Stimulated activated CD8-positive, alpha-beta memory T cell treated with anti-CD3 and anti-CD28 coated beads, Interleukin-15, amount 100 ng/mL, for 48 hours (primary cell): Measurements from ENCODE around the gene PDCD11.
"Not testable (repeated sequence)": the region's sequence is repeated elsewhere in the genome, so short reads cannot be mapped to it uniquely, and the experiment has no call there.

Source experiments
- DNase-seq, 2 donors: peaks; one replicate each; pipeline ENCODE4 v3.0.0-alpha.2; 2020; ENCODE audit warnings: low read depth in 2 of 2

PDCD11 gene, protein sequence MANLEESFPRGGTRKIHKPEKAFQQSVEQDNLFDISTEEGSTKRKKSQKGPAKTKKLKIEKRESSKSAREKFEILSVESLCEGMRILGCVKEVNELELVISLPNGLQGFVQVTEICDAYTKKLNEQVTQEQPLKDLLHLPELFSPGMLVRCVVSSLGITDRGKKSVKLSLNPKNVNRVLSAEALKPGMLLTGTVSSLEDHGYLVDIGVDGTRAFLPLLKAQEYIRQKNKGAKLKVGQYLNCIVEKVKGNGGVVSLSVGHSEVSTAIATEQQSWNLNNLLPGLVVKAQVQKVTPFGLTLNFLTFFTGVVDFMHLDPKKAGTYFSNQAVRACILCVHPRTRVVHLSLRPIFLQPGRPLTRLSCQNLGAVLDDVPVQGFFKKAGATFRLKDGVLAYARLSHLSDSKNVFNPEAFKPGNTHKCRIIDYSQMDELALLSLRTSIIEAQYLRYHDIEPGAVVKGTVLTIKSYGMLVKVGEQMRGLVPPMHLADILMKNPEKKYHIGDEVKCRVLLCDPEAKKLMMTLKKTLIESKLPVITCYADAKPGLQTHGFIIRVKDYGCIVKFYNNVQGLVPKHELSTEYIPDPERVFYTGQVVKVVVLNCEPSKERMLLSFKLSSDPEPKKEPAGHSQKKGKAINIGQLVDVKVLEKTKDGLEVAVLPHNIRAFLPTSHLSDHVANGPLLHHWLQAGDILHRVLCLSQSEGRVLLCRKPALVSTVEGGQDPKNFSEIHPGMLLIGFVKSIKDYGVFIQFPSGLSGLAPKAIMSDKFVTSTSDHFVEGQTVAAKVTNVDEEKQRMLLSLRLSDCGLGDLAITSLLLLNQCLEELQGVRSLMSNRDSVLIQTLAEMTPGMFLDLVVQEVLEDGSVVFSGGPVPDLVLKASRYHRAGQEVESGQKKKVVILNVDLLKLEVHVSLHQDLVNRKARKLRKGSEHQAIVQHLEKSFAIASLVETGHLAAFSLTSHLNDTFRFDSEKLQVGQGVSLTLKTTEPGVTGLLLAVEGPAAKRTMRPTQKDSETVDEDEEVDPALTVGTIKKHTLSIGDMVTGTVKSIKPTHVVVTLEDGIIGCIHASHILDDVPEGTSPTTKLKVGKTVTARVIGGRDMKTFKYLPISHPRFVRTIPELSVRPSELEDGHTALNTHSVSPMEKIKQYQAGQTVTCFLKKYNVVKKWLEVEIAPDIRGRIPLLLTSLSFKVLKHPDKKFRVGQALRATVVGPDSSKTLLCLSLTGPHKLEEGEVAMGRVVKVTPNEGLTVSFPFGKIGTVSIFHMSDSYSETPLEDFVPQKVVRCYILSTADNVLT (N-terminal part only)

DNA sequence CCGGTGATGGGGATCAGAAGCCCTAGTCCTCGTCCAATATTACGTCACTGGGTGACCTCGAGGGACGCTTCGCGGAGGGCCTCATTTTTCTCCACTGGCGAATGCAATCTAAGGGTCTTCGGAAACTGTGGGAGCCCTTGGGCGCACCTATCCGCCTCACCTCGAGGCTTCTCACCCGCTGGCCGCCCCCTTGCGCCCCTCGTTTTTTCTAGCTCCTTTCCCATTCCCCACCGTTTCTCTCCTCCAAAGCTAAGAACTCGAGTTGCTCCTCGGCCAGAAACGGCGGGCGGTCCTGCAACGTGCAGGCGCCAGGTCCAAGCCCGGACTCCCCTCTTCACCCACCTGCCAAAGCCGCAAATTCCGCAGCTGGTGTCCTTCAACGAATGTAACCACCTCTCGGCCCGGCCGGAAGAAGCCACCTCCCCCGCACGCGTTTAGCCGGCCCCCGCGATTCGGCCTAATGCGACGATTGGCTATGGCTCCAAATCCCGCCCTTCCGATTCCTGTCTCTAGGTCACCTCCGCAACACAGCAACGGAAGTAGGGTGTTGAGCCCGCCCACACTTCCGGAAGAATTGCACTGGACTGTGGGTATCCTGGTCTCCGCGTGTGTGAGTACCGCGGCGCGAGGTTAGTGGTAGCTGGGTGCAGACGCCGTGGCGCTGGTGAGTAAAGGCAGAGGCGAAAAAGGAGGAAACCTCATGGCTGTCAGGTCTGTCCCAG, at the start of gene PDCD11, which contains the start of gene ATP5MK:
Gene PDCD11 (plus strand): TSS at position 560 of the 722 bp plus-strand sequence. CDS start 1,801 bp downstream, outside the sequence.
Gene ATP5MK (minus strand): TSS at position 409 of the 722 bp plus-strand sequence. CDS start 4,018 bp downstream, outside the sequence.
- DNase-seq = peak; percentile 95 to 96

DNA sequence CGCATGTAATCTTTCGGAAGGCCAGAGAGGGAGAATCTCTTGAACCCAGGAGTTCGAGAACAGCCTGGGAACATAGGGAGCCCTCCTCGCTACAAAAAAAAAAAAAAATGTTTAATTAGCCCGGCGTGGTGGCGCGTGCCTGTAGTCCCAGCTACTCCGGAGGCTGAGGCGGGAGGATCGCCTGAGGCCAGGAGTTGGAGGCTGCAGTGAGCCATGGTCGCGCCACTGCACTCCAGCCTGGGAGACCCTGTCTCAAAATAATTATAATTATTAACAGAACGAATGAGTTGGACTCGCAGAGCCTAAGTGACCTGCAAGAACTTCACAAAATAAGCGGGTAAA, 46.3 kb upstream of the PDCD11 start:
- DNase-seq = no peak

DNA sequence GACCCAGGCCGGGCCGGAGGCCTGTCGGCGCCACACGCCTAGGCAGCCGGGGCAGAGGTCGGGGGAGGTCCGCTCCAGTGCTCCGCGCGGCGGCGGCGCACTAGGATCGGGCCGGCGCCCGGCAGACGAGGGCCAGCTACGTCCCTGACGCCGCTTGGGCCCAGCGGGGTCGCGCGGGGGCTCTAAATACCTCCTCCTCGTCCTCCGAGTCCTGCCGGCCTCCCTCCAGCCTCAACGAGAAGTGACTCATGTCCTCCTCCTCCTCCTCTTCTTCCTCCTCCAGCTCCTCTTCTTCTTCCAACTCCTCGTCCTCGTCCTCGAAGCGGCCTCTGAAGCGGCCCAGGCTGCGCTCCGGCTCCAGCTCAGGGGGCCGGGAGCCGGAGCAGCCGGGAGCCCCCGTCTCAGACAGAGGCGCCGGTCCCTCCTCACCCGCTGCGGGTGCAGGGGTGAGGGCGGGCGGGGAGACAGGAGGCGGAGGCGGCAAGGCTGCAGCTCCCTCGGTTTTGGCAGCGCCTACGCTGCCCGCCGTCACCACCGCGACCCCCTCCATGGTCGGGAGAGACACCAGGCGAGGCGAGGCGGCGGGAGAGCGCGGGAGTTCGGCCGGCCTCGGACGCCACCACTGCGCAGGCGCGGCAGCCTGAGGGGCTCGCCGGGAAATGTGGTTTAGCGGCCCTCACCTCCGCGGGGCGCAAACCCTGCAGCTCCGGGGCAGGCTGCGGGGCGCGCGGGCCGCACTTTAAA, 45.7 kb upstream of the PDCD11 start, which contains the start of gene PCGF6:
Gene PCGF6 (minus strand): TSS at position 624 of the 744 bp plus-strand sequence. CDS start 74 bp downstream, at position 550.
- DNase-seq = peak; percentile 75

DNA sequence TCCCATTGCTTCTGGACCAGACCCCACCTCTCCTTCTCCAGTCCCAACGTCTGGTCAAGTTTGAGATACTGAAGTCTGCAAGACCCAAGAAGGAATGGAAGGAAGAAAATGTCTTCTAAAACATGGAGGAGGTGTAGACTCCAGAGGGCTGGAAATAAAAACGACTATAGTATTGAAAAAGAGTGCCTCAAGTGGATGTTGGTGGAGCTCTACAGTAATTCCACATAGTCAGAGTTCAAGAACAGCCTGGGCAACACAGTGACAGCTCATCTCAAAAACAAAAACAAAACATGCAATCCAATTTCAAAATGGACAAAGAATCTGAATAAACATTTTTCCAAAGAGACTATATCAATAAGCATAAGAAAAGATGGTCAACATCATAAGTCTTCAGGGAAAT, 43.1 kb upstream of the PDCD11 start:
- no peak for DNase-seq

DNA sequence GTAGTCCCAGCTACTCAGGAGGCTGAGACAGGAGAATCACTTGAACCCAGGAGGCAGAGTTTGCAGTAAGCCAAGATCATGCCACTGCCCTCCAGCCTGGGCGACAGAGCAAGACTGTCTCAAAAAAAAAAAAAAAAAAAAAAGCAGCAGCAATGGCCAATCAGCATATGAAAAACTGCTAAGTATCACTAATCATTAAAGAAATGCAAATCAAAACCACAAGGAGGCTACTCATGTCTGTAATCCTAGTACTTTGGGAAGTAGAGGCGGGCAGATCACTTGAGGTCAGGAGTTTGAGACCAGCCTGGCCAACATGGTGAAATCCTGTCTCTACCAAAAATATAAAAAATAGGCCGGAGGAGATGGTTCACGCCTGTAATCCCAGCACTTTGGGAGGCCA, 41.9 kb upstream of the PDCD11 start:
- not testable (repeated sequence) for DNase-seq

DNA sequence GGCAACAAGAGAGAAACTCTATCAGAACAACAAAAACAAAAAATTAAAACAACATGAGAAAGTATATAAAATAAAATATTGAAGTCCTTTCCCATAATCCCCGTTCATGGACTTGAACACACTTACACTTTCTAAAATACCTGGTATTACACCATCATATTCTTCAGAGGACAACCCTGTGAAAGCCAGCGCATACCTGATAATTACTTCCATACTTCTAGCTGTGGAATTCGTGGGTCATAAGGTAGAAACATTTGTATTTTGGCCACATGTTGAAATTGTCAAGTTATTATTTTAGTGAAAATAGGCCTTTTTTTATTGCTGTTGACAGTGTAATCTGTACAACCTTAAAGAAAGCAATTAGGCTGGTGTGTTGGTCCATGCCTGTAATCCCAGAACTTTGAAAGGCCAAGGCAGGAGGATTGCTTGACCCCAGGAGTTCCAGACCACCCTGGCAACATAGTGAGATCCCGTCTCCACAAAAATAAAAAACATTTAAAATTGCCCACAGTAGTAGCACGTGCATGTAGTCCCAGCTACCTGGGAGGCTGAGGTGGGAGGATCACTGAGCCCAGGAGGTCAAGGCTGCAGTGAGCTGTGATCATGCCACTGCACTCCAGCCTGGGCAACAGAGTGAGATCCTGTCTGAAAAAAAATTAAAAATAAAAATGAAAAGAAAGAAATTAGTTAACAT, 40.4 kb upstream of the PDCD11 start:
- DNase-seq = no peak

DNA sequence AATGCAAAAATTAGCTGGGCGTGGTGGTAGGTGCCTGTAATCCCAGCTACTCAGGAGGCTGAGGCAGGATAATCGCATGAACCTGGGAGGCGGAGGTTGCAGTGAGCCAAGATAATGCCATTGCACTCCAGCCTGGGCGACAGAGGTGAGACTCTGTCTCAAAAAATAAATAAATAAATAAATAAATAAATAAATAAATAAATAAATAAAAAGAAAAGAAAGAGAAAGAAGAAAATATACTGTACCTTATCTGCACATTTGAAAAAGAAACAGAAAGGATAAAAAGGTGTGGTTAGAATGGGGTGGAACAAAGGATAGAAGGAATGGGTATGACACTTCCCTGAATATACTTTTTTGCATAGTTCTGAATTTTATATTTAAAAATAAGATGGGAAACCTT, 36.9 kb upstream of the PDCD11 start:
- not testable (repeated sequence) for DNase-seq

DNA sequence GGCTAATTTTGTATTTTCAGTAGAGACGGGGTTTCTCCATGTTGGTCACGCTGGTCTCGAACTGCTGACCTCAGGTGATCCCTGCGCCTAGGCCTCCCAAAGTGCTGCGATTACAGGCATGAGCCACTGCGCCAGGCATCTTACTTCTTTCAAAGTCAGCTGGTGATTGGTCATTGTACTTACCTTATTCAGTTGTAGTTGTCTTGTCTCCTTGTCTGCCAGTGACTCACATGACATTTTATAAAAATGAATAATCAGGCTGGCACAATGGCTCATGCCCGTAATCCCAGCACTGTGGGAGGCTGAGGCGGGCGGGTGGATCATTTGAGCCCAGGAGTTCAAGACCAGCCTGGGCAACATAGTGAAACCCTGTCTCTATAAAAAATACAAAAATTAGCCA, 35.6 kb upstream of the PDCD11 start:
- DNase-seq = not testable (repeated sequence)

DNA sequence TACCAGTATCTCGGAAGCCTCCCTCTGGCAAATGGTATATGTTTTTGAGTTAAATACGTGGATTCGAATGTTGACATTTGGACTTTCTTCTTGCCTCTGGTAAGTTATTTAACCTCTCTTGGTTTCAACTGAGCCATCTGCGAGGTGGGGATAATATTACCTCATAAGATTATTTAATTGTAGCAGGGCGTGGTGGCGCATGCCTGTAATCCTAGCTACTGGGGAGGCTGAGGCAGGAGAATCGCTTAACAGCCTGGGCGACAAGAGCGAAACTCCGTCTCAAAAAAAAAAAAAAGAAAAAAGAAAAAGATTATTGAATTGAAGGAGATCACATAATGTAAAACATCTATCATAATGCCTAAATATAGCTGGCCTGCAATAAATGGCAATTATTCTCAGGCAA, 29.0 kb upstream of the PDCD11 start:
- DNase-seq = no peak

DNA sequence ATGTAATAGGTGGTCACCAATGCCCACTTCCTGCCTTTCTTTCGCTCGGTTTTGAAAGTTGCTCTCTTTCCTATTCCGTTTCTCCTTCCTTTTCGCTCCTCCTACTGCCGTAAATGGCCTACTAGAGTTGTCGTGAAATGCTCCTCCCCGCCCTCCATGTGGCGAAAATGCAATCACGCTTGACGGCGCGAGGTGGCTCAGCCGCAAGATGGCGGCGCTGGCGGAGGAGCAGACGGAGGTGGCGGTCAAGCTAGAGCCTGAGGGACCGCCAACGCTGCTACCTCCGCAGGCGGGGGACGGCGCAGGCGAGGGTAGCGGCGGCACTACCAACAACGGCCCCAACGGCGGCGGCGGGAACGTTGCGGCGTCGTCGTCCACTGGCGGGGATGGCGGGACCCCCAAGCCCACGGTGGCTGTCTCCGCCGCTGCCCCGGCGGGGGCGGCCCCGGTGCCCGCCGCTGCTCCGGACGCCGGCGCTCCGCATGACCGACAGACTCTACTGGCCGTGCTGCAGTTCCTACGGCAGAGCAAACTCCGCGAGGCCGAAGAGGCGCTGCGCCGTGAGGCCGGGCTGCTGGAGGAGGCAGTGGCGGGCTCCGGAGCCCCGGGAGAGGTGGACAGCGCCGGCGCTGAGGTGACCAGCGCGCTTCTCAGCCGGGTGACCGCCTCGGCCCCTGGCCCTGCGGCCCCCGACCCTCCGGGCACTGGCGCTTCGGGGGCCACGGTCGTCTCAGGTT, 28.5 kb upstream of the PDCD11 start, which contains the start of gene TAF5:
Gene TAF5 (plus strand): TSS at position 195 of the 737 bp plus-strand sequence. CDS start 14 bp downstream, at position 209.
- peak; percentile 85 to 88 for DNase-seq

DNA sequence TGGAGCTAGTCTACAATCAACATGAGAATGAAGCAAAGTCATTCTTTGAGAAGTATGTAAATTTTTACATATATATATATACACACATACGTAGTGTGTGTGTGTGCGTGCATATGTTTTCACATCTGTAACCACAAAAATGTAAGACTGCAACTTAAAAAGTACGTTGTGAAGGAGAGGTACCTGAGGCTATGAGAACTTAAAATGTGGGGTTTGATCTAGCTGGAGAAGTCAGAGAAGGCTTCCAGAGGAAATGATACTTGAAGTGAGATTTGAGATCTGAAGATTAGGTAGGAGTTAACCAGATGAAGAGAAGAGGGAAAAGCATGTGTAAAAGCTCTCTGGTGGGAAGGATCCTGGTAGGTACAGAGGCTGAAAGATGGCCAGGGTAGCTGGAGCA, 22.9 kb upstream of the PDCD11 start:
- DNase-seq = no peak

DNA sequence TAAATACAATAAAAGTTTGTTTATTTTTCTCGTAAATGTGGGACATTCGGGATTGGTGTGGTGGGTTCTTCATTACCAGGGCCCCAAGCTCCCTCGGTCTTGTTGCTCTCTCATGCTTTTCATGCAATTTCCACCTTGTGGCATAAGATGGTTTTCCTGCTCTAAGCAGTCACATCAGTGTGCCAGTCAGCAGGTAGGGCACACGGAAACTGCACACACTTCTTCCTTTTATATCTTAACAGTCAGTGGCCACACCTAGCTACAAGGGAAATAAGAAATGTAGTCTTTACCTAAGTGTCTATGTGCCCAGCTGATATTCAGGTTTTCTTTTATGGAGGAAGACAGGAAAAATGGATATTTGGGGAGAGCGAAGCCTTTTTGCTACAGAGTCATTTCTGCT, 22.2 kb upstream of the PDCD11 start:
- DNase-seq = no peak

DNA sequence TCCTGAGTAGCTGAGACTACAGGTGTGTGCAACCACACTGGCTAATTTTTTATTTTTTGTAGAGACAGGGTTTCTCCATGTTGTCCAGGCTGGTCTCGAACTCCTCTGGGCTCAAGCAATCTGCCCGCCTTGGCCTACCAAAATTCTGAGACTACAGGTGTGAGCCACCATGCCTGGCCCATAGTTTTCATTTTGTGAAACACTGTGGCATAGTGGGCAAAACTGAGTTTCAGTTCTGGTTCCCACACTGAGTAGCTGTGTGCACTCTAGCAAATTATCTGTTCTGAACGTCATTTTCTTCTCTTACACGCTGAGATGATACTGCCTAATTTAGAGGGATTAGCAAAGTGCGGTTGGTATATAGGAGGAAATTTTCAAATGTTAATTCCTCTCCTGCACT, 13.7 kb upstream of the PDCD11 start:
- no peak for DNase-seq

DNA sequence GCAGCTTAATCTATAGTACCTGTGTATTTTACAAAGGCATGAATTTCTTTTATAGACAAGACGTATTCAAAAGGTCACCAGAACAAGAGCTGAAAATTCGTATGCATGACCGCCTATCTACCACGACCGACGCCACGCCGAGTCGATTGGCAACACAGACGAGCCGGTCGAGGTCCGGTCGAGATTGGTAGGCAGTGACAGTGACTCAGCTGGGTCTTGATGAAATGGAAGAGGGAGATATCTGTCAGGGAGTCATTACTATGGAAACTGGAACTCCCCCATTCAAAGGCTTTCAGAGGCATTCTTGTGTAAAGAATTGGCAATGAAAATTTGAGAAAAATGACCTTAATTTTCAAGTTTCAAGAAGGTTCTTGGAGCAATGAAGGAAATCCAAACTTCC, 2.2 kb upstream of the PDCD11 start:
- DNase-seq = no peak

DNA sequence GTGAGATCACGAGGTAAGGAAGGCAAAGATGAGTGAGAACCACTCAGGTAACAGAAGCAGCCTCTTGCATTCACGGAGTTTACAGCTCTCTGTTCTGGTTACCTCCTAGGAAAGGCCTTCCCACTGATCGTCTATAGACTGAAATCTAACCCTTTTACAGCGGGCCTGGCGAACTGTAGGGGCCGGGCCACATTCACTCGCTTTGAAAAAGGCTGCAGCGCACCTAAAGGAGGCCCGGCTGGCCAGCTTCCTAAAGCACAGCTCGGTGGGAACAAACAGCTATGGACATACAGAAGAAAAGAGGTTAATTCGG, 716 bp upstream of the PDCD11 start:
- no peak for DNase-seq

DNA sequence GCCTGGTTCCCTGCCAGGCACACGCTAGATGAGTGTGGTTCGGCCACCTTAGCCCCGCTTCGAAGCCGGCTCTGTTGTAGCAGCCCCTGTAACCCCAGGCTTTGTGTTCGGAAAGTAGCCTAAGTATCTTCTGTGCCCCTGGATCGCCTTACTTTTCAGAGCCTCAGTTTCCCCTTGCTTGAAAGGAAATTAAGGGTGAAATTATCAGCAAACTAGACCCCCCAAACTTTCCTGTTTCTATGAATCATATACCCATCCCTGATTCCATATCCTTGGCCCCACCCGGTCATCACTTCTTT, 312 bp downstream of the PDCD11 start:
- no peak for DNase-seq

DNA sequence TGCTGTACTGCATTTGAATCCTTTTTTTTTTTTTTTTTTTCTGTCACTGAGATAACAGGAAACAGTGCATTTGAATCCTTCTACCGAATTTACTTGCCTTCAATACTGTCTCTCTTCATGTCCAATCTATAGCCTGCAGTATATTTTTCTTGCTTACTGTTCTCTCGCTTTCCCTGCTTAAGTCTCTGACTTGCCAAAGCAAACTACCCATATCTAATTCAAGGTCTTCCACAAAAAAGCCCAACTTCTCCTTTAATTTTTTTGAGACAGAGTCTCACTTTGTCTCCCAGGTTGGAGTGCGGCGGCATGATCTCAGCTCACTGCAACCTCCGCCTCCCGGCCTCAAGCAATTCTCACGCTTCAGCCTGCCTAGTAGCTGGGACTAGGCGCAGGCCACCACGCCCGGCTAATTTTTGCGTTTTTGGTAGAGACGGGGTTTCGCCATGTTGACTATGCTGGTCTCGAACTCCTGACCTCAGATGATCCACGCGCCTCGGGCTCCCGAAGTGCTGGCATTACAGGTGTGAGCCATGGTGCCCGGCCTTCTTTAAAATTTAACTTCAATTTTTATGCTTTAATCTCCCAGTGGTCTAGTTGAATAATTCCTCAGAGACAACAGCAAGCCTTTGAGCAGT, 882 bp downstream of the PDCD11 start:
- DNase-seq = no peak

DNA sequence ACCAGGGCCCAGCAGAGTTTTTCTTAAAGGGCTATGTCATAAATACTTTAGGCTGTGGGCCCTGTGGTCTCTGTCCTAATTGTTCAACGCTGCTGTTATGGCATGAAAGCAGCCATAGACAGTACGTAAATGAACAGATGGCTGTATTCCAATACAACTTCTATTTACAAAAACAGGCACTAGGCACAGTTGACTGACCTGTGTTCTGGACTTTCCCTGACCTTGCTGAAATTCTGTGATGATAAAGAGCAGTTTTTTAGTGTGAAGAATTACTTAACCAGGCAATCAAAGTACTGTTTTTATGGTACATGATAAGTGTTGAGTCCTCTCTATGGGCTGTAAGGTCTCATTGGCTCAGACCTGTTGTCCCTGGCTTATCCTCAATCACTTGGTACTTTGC, 17.1 kb downstream of the PDCD11 start:
- no peak for DNase-seq

DNA sequence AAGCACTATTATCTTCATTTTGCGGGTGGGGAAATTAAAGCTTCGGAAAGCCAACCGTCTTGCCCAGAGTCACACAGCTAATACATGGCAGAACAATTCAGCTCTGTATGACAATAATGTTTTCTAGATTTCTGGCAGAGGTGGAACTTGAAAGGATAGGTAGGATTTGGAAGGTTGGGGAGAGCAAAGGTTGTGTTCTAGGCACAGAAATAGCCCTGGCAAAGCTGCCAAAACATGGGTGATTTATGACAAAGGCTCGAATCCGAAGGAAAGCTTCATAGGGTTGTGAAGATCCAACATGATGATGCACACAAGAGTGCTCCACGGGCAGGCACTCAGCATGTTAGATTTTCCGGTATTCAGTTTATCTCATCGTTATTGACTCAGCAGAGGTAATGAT, 19.2 kb downstream of the PDCD11 start:
- no peak for DNase-seq
